Uterus (tissue), 4 donors: Measurements from ENCODE around the gene DFFA. TPM values are rescaled to one million over a fixed set of nuclear protein-coding genes. Genes with fewer than 3 reads are reported as not detected.

Source experiments
- DNase-seq, 2 donors: peaks; one replicate each; pipeline ENCODE4 v3.0.0-alpha.2; 2019 to 2020
- H3K27ac ChIP-seq, 2 donors: fragments of 200-600 bp; sonication (generic); 1 replicate in 1 of 2; 2 replicates in 1 of 2; pipeline ENCODE4 v1.5.1; 2016 to 2018
- H3K27me3 ChIP-seq, 2 donors: fragments of 200-600 bp; sonication (generic); one replicate each; pipeline ENCODE4 v1.5.1; 2018 to 2019; ENCODE audit warnings: control low read depth in 1 of 2
- H3K36me3 ChIP-seq, 2 donors: fragments of 200-600 bp; sonication (generic); one replicate each; pipeline ENCODE4 v1.5.1; 2019; ENCODE audit warnings: control low read depth in 1 of 2
- H3K4me1 ChIP-seq, 2 donors: fragments of 200-600 bp; sonication (generic); one replicate each; pipeline ENCODE4 v1.5.1; 2018 to 2019; ENCODE audit warnings: control low read depth in 1 of 2
- H3K4me3 ChIP-seq, 2 donors: fragments of 200-600 bp; sonication (generic); 1 replicate in 1 of 2; 2 replicates in 1 of 2; pipeline ENCODE4 v1.5.1; 2018 to 2019; ENCODE audit warnings: mild to moderate bottlenecking in 1 of 2
- H3K9me3 ChIP-seq, 2 donors: fragments of 200-600 bp; sonication (generic); one replicate each; pipeline ENCODE4 v1.5.1; 2019; ENCODE audit warnings: control low read depth in 1 of 2
- POLR2A ChIP-seq, 2 donors: fragments of 450-650 bp; IDR thresholded peaks; one replicate each; pipeline ENCODE4 v1.6.1; 2016; ENCODE audit warnings: antibody characterized with exemption in 2 of 2, mild to moderate bottlenecking in 1 of 2, moderate library complexity in 1 of 2
- intact Hi-C: fragments of 100-400 bp; cut with DNase I; formaldehyde crosslinking; loops from one replicate; pipeline ENCODE4 v1.15.1; 2023; ENCODE audit warnings: low total_unique reads
- total RNA-seq, 4 donors: library from RNA; depleted of rRNA in 3 of 4; stranded (reverse); fragments of >200 nt in 3 of 4; gene quantifications; one replicate each; pipeline versions ENCODE4 v1.1.0 to v1.2.4, GENCODE V29; 2014 to 2023
- TF ChIP-seq, protein P1 (sequence below), 4 experiments: fragments of 200-600 bp in 2 of 4; fragments of 450-650 bp in 2 of 4; sonication (generic) in 2 of 4; IDR thresholded peaks; one replicate each; pipeline ENCODE4 v1.5.1; 2016 to 2019; ENCODE audit warnings: antibody characterized with exemption in 4 of 4, mild to moderate bottlenecking in 2 of 4, moderate library complexity in 1 of 4
- donor health status: DM: yes; HTN: yes; CAD: no.

DFFA gene
- total RNA-seq, 4 donors from 2014 or later = 5.1 to 41.6 (median 25.7) TPM

- H3K27me3 ChIP-seq = no peaks in the 10 kb centered on the region
- no peaks in the 10 kb centered on the region for H3K9me3 ChIP-seq
- intact Hi-C loops = loop anchor here (10.0 kb wide), 1 partner anchor 61 kb away; no protein-coding TSS in a partner anchor
- H3K4me3 ChIP-seq = no peak overlapping the region
- TF ChIP-seq POLR2A (IDR thresholded peaks at IDR 0.05) = no peak
- TF ChIP-seq, protein P1, sequence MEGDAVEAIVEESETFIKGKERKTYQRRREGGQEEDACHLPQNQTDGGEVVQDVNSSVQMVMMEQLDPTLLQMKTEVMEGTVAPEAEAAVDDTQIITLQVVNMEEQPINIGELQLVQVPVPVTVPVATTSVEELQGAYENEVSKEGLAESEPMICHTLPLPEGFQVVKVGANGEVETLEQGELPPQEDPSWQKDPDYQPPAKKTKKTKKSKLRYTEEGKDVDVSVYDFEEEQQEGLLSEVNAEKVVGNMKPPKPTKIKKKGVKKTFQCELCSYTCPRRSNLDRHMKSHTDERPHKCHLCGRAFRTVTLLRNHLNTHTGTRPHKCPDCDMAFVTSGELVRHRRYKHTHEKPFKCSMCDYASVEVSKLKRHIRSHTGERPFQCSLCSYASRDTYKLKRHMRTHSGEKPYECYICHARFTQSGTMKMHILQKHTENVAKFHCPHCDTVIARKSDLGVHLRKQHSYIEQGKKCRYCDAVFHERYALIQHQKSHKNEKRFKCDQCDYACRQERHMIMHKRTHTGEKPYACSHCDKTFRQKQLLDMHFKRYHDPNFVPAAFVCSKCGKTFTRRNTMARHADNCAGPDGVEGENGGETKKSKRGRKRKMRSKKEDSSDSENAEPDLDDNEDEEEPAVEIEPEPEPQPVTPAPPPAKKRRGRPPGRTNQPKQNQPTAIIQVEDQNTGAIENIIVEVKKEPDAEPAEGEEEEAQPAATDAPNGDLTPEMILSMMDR (IDR thresholded peaks at IDR 0.05) = no peak
- H3K4me1 ChIP-seq = no peaks in the 10 kb centered on the region
- no peak for DNase-seq
- H3K27ac ChIP-seq = no peak overlapping the region
- H3K36me3 ChIP-seq = no peaks in the 10 kb centered on the region
These were observed 38.5 kb downstream of the DFFA start for GRCh38 chr1:10433790-10434189.

GRCh38 chr1:10432910-10433700, 39.2 kb downstream of the DFFA start:
- Histone ChIP-seq H3K4me1 (no peaks in the 10 kb centered on the region), H3K27ac (no peak overlapping the region), H3K36me3 (no peaks in the 10 kb centered on the region), H3K27me3 (no peaks in the 10 kb centered on the region), H3K4me3 (no peak overlapping the region), H3K9me3 (no peaks in the 10 kb centered on the region)
- intact Hi-C loops = loop anchor here (10.0 kb wide), 1 partner anchor 62 kb away; no protein-coding TSS in a partner anchor
- DNase-seq = no peak
- no peak for TF ChIP-seq POLR2A (IDR thresholded peaks at IDR 0.05)
- TF ChIP-seq, protein P1 (IDR thresholded peaks at IDR 0.05) = no peak

DNA sequence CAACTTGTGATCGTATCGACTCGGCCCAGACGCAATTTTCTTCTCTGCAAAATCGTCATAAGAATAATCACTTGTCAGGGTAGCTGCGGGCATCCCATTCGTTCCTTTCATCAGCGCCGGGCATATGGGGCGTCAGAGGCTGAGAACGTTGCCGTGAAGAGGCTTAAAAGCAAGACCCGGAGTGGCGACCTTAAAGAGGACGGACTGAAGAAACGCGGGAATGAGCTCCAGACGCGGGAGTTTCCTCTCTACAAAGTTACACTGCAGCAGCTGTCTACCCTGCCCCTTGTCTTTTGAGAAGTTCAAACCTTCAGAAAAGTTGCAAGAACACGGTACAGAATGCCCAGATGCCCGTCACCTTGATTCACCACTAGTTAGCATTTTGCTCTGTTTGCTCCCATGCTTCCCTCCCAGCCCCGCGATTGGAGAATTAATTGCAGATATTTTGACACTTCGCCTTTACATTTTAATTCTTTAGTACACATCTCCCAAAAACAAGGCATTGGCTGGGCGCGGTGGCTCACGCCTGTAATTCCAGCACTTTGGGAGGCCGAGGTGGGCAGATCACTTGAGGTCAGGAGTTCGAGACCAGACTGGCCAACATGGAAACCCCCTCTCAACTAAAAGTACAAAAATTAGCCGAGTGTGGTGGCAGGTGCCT, 41.1 kb downstream of the DFFA start:
- peak overlapping the region; percentile 61 to 78 for H3K27ac ChIP-seq
- TF ChIP-seq, protein P1 (IDR thresholded peaks at IDR 0.05) = no peak
- no peak for TF ChIP-seq POLR2A (IDR thresholded peaks at IDR 0.05)
- no peaks in the 10 kb centered on the region for H3K27me3 ChIP-seq
- H3K9me3 ChIP-seq = no peaks in the 10 kb centered on the region
- H3K36me3 ChIP-seq = no peaks in the 10 kb centered on the region
- no peak for DNase-seq
- H3K4me3 ChIP-seq = peak overlapping the region; percentile 51 to 65
- no peaks in the 10 kb centered on the region for H3K4me1 ChIP-seq
- intact Hi-C loops = loop anchor here (10.0 kb wide), 1 partner anchor 64 kb away; no protein-coding TSS in a partner anchor

GRCh38 chr1:10430216-10431069, 41.9 kb downstream of the DFFA start, which contains the start of gene CENPS:
Gene CENPS (plus strand): TSS chr1:10430433. CDS start chr1:10430518, 85 bp downstream.
- peak in 1 of 2 donors; percentile 55 for TF ChIP-seq POLR2A (IDR thresholded peaks at IDR 0.05)
- TF ChIP-seq, protein P1 (IDR thresholded peaks at IDR 0.05) = peak; percentile 85 to 99 (median 98)
- Histone ChIP-seq H3K27me3 (no peaks in the 10 kb centered on the region), H3K4me1 (no peaks in the 10 kb centered on the region), H3K36me3 (no peaks in the 10 kb centered on the region), H3K9me3 (no peaks in the 10 kb centered on the region), H3K4me3 (peak within 1 kb of the TSS; percentile 51 to 65), H3K27ac (peak within 1 kb of the TSS; percentile 61 to 78)
- peak; percentile 91 to 94 for DNase-seq
- intact Hi-C loops = loop anchor here (10.0 kb wide), 1 partner anchor 64 kb away; no protein-coding TSS in a partner anchor
